ENCODE measurements around the gene RBM45. TPM values are rescaled to one million over a fixed set of nuclear protein-coding genes. Genes with fewer than 3 reads are reported as not detected.

RBM45 gene
- polyA plus RNA-seq, 1 donor, result 17.2 TPM

DNA sequence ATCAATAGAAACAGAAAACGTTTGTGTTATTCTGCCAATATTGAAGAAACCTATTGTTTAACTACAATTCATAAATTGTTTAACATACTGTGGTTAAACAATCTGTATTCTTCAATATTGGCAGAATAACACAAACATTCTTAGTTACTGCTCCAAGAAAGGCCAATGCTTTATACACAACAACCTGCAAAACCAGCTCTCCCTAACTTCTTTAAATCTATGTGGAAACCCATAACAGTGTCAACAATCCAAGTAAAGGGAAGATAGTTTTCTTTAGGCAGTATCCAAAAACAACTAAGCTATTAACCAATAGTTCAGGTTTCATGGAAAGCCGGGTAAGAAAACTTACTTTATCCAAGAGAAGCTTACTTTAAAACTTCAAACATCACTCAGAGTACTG is 6.2 kb upstream of the RBM45 start:
- Histone ChIP-seq H3K9me3 (ENCODE audit: control insufficient read depth, low read depth, low read length) (no peaks in the 10 kb centered on the region), H3K27ac (ENCODE audit: low read length) (no peak overlapping the region)
- 80% methylated on average over 1 of the region's 2 CpGs for WGBS (ENCODE audit: insufficient coverage, low lambda C conversion rate)

DNA sequence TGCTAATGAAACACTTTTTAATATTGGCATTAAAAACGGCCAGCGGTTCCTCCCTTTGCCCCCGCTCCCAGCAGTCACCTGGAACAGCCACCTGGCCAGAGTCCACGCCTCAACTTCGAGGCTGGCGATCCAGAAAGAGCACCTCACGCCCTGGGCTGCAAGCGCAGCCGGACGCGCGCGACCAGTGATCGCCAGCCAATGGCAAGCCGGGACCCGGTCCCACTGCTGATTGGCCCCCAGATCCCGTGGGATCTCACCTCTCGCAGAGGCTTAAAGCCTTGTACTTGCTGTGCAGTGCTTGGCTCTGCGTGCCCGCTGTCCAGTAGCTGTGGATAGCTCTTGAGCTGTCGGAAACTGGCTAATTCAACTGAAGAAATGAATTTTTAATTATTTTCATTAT is 4.1 kb upstream of the RBM45 start:
- Histone ChIP-seq H3K9me3 (ENCODE audit: control insufficient read depth, low read depth, low read length) (no peaks in the 10 kb centered on the region), H3K27ac (ENCODE audit: low read length) (no peak overlapping the region), H3K36me3 (ENCODE audit: control insufficient read depth, insufficient read depth, low read length) (no peaks in the 10 kb centered on the region), H3K4me1 (ENCODE audit: control insufficient read depth, insufficient read depth, low read length) (no peaks in the 10 kb centered on the region), H3K27me3 (ENCODE audit: control insufficient read depth, insufficient read depth, low read length) (no peaks in the 10 kb centered on the region), H3K4me3 (ENCODE audit: low read length) (no peak overlapping the region)
- no peak for DNase-seq
- no CpG with 5 or more reads among the region's 21 CpGs for WGBS (ENCODE audit: insufficient coverage, low lambda C conversion rate)

More for the DNA sequence above, 6.2 kb upstream of the RBM45 start:
- Histone ChIP-seq H3K27me3 (ENCODE audit: control insufficient read depth, insufficient read depth, low read length) (no peaks in the 10 kb centered on the region), H3K4me1 (ENCODE audit: control insufficient read depth, insufficient read depth, low read length) (no peaks in the 10 kb centered on the region), H3K4me3 (ENCODE audit: low read length) (no peak overlapping the region), H3K36me3 (ENCODE audit: control insufficient read depth, insufficient read depth, low read length) (no peaks in the 10 kb centered on the region)
- no peak for DNase-seq

DNA sequence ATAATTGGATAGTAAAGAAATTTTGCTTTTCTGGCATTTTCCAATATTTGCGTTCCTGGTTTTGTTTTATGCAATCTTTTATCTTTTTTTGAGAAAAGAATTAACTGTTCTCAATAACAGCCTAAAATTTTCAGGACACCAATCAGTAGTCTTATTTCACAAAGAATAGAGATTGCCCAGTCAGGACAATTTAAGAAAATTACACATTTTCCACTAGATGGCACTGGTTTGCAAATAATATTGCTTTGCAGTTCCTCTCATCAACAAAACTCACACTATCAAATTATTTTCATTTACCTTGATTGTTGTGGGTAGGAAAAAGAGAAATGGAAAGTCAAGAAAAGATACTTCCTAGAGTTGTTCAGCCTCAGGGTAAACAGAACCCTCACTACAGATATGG is 2.4 kb upstream of the RBM45 start:
- DNase-seq, result peak in 1 of 2 donors; percentile 29

DNA sequence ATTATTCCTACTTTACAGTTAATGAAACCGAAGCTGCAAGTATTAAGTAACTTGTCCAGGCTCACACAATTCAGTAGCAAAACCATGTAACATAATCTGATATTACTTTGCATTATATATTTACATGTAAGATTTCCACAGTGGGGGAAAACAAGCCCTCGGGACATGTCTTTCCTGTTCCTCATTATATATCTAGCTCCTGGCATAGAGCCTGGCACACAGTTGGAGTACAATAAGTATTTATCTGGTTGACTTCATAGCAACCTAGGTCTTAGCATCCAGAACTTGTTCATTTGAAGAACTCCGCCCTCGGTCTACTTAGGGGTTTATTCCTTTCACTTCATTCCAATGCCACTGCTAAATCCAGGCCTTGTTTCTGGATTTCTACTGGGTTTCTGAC is 1.6 kb upstream of the RBM45 start:
- Histone ChIP-seq H3K36me3 (ENCODE audit: control insufficient read depth, insufficient read depth, low read length) (no peaks in the 10 kb centered on the region), H3K4me3 (ENCODE audit: low read length) (no peak overlapping the region), H3K4me1 (ENCODE audit: control insufficient read depth, insufficient read depth, low read length) (peaks cover 5% of the 10 kb centered on the region), H3K27ac (ENCODE audit: low read length) (no peak overlapping the region), H3K27me3 (ENCODE audit: control insufficient read depth, insufficient read depth, low read length) (no peaks in the 10 kb centered on the region), H3K9me3 (ENCODE audit: control insufficient read depth, low read depth, low read length) (no peaks in the 10 kb centered on the region)
- 89% methylated on average over 3 of the region's 4 CpGs for WGBS (ENCODE audit: insufficient coverage, low lambda C conversion rate)
- no peak for DNase-seq

More for the DNA sequence above, 2.4 kb upstream of the RBM45 start:
- WGBS (ENCODE audit: insufficient coverage, low lambda C conversion rate), result 14% methylated on average over 1 of the region's 1 CpG
- H3K4me3 ChIP-seq (ENCODE audit: low read length), result no peak overlapping the region
- H3K27ac ChIP-seq (ENCODE audit: low read length), result no peak overlapping the region
- peaks cover 5% of the 10 kb centered on the region for H3K4me1 ChIP-seq (ENCODE audit: control insufficient read depth, insufficient read depth, low read length)
- no peaks in the 10 kb centered on the region for H3K9me3 ChIP-seq (ENCODE audit: control insufficient read depth, low read depth, low read length)
- no peaks in the 10 kb centered on the region for H3K36me3 ChIP-seq (ENCODE audit: control insufficient read depth, insufficient read depth, low read length)
- H3K27me3 ChIP-seq (ENCODE audit: control insufficient read depth, insufficient read depth, low read length), result no peaks in the 10 kb centered on the region

DNA sequence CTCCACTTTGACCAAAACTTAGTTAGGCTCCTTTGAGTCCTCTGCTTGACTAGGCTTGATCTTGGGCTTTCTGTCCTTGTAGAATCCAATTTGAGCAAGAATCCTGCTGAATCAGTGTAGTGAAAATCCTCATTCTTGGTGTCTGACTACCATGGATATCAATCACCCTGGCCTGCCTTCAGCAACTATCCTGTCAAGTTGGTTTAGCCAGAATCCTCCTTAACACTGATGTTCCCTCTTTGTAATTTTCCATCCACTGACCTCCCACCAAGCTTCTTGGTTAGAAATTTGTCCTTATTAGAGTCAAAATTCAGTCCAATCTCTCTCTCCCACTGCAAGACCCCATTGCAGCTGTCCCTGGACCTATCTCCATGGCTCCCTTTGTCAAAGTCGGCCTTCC is 494 bp upstream of the RBM45 start:
- Histone ChIP-seq H3K4me3 (ENCODE audit: low read length) (no peak overlapping the region), H3K4me1 (ENCODE audit: control insufficient read depth, insufficient read depth, low read length) (peaks cover 5% of the 10 kb centered on the region), H3K36me3 (ENCODE audit: control insufficient read depth, insufficient read depth, low read length) (peaks cover 3% of the 10 kb centered on the region), H3K27me3 (ENCODE audit: control insufficient read depth, insufficient read depth, low read length) (no peaks in the 10 kb centered on the region), H3K27ac (ENCODE audit: low read length) (no peak overlapping the region), H3K9me3 (ENCODE audit: control insufficient read depth, low read depth, low read length) (no peaks in the 10 kb centered on the region)
- no peak for DNase-seq
- WGBS (ENCODE audit: insufficient coverage, low lambda C conversion rate), result no CpG with 5 or more reads among the region's 1 CpG

DNA sequence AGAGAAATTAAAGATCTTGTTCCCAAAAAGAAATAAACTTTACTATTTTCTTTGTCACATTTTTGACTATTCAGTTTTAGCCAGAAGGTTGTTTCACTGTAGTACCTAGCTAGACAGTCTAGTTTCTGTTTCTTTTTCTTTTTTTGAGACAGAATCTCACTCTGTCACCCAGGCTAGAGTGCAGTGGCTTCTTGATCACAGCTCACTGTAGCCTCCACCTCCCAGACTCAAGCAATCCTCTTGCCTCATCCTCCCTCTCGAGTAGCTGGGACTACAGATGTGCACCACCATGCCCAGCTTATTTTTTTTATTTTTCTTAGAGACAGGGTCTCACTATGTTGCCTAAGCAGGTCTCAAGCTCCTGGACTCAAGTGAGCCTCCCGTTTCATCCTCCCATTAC is 2.2 kb downstream of the RBM45 start:
- Histone ChIP-seq H3K4me1 (ENCODE audit: control insufficient read depth, insufficient read depth, low read length) (peaks cover 5% of the 10 kb centered on the region), H3K27ac (ENCODE audit: low read length) (no peak overlapping the region), H3K9me3 (ENCODE audit: control insufficient read depth, low read depth, low read length) (no peaks in the 10 kb centered on the region), H3K36me3 (ENCODE audit: control insufficient read depth, insufficient read depth, low read length) (peaks cover 5% of the 10 kb centered on the region), H3K4me3 (ENCODE audit: low read length) (no peak overlapping the region), H3K27me3 (ENCODE audit: control insufficient read depth, insufficient read depth, low read length) (no peaks in the 10 kb centered on the region)
- WGBS (ENCODE audit: insufficient coverage, low lambda C conversion rate), result no CpG with 5 or more reads among the region's 2 CpGs
- no peak for DNase-seq

DNA sequence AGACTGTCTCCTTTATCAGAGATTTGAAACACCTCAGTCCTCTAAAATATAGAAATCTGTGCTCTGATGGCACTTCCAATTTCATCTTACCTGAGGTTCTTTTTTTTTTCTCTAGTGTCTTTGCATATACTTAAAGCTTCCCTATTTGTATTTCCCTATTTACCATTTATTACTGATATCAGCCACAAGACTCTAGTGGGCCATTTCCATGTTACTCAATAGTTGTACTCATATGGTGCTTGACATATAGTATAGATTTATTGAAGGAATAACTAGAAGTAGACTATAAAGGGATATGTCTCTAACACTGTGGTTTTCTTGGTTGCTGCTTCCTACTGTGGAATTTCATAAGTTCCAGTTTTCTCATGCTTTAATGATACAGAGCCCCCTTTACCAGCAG is 3.0 kb downstream of the RBM45 start:
- Histone ChIP-seq H3K9me3 (ENCODE audit: control insufficient read depth, low read depth, low read length) (no peaks in the 10 kb centered on the region), H3K27me3 (ENCODE audit: control insufficient read depth, insufficient read depth, low read length) (no peaks in the 10 kb centered on the region), H3K4me3 (ENCODE audit: low read length) (no peak overlapping the region), H3K27ac (ENCODE audit: low read length) (no peak overlapping the region), H3K36me3 (ENCODE audit: control insufficient read depth, insufficient read depth, low read length) (peaks cover 5% of the 10 kb centered on the region), H3K4me1 (ENCODE audit: control insufficient read depth, insufficient read depth, low read length) (peaks cover 5% of the 10 kb centered on the region)
- no peak for DNase-seq

DNA sequence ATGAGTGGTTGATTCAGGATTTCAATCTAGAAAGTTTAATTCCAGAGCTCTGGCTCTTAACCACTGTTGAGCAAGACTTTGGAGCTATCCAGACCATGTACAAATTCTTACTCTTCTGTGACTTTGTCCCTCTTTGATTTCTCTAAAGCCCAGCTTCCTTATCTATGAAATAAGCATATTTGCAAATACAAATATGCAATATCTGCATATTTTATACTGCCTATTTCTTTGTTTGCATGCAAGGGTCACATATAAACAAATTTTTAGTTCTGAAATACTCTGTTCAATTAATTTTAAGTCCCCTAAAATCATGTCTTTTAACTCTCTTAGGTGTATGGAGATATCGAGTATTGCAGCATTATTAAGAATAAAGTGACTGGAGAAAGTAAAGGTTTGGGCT is 5.5 kb downstream of the RBM45 start:
- Histone ChIP-seq H3K27ac (ENCODE audit: low read length) (no peak overlapping the region), H3K4me3 (ENCODE audit: low read length) (no peak overlapping the region), H3K27me3 (ENCODE audit: control insufficient read depth, insufficient read depth, low read length) (no peaks in the 10 kb centered on the region), H3K36me3 (ENCODE audit: control insufficient read depth, insufficient read depth, low read length) (peaks cover 20% of the 10 kb centered on the region), H3K9me3 (ENCODE audit: control insufficient read depth, low read depth, low read length) (no peaks in the 10 kb centered on the region), H3K4me1 (ENCODE audit: control insufficient read depth, insufficient read depth, low read length) (peaks cover 5% of the 10 kb centered on the region)
- DNase-seq, result no peak
- WGBS (ENCODE audit: insufficient coverage, low lambda C conversion rate), result no CpG with 5 or more reads among the region's 1 CpG

DNA sequence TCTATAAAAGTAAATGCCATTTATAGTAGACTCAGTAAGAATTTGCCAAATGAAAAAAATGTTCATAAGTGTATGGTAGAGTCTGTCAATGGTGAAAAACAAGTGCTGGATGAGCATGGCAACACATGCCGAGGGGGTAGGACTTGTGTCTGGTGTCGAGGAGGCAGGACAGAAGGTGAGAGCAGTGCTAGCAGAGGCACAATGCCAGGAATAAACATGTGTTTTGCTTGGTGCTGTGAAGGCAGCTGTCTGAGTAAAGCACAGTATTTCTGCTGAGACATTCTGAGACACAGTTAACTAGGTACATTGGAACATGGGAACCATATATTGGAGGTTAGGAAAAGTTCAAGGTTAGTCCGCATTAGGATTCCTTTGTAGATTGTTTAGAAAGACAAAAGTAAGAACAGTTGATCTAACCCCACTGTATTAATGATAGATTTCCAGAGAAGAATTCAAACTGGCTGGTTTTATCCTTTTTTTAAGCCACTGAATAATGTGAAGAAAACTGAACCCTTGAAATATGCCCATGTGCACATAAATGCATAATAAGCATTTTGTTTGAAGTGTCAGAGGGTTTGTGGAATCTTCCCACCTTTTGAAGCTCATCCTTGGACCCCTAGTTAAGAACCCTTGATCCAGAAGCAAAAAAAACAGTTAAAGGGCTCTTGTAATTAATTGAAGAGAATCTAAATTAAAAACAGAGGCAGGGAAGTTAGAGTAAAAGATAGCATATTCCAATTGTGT is 7.1 kb downstream of the RBM45 start:
- Histone ChIP-seq H3K27ac (ENCODE audit: low read length) (no peak overlapping the region), H3K36me3 (ENCODE audit: control insufficient read depth, insufficient read depth, low read length) (peaks cover 25% of the 10 kb centered on the region), H3K4me3 (ENCODE audit: low read length) (no peak overlapping the region), H3K27me3 (ENCODE audit: control insufficient read depth, insufficient read depth, low read length) (no peaks in the 10 kb centered on the region), H3K9me3 (ENCODE audit: control insufficient read depth, low read depth, low read length) (no peaks in the 10 kb centered on the region), H3K4me1 (ENCODE audit: control insufficient read depth, insufficient read depth, low read length) (no peaks in the 10 kb centered on the region)
- no peak for DNase-seq
- WGBS (ENCODE audit: insufficient coverage, low lambda C conversion rate), result 92% methylated on average over 2 of the region's 3 CpGs

DNA sequence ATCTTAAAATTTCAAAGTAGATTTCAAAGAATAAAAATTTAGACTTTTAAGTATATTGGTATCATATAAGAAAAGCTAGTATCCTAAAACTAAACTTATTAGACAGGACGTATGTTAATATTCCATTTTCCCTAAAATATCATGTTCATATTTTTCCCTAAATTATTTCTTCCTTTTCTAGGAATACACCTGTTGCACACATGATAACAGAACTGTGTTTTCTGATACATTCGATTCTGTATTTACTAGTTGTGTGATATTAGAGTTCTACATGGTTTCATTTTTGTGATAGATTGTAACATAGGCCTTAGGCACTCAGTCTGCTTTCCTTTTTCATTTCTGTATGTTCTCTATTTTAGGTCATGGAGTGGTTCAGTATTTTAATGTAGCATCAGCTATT is 10.9 kb downstream of the RBM45 start:
- Histone ChIP-seq H3K9me3 (ENCODE audit: control insufficient read depth, low read depth, low read length) (no peaks in the 10 kb centered on the region), H3K27ac (ENCODE audit: low read length) (no peak overlapping the region), H3K36me3 (ENCODE audit: control insufficient read depth, insufficient read depth, low read length) (peaks cover 33% of the 10 kb centered on the region), H3K4me3 (ENCODE audit: low read length) (no peak overlapping the region), H3K27me3 (ENCODE audit: control insufficient read depth, insufficient read depth, low read length) (no peaks in the 10 kb centered on the region), H3K4me1 (ENCODE audit: control insufficient read depth, insufficient read depth, low read length) (no peaks in the 10 kb centered on the region)
- no peak for DNase-seq
- 100% methylated on average over 1 of the region's 2 CpGs for WGBS (ENCODE audit: insufficient coverage, low lambda C conversion rate)

DNA sequence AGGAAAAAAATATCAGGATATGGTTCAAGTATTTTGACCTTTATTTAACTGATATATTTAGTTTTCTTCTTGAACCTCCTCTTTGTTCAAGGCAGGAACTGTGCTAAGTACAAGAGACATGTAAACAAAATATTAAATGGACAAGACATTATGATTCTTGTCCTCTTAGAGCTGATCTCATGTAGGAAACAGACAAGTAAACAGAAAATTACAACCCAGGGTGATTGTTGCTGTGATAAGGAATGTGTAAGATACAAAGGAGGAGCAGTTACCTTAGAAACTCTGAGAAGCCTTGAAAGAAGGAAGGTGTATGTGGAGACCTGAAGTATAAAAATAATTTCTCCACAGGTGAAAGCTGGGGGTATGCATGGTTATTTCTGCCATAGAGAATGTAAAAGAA is 12.9 kb downstream of the RBM45 start:
- peaks cover 35% of the 10 kb centered on the region for H3K36me3 ChIP-seq (ENCODE audit: control insufficient read depth, insufficient read depth, low read length)
- H3K4me1 ChIP-seq (ENCODE audit: control insufficient read depth, insufficient read depth, low read length), result no peaks in the 10 kb centered on the region
- H3K27ac ChIP-seq (ENCODE audit: low read length), result no peak overlapping the region
- no peaks in the 10 kb centered on the region for H3K27me3 ChIP-seq (ENCODE audit: control insufficient read depth, insufficient read depth, low read length)
- no peaks in the 10 kb centered on the region for H3K9me3 ChIP-seq (ENCODE audit: control insufficient read depth, low read depth, low read length)
- no peak for DNase-seq
- no peak overlapping the region for H3K4me3 ChIP-seq (ENCODE audit: low read length)
